ENCODE results near the gene ZMIZ2.

DNA sequence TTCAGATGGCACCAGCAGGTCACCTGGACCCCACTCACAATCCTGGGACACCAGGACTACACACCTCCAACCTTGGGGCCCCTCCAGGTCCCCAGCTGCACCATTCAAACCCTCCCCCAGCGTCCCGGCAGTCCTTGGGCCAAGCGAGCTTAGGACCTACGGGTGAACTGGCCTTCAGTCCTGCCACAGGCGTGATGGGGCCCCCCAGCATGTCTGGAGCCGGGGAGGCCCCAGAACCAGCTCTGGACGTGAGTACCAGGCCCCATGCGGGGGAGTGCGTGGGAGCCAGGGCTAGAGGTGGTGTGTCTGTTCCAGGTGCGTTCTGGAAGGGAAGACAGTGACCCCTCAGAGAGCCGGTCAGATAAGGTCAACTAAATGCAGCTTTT, 17.8 kb downstream of the ZMIZ2 start:
- TF ChIP-seq, protein P1, sequence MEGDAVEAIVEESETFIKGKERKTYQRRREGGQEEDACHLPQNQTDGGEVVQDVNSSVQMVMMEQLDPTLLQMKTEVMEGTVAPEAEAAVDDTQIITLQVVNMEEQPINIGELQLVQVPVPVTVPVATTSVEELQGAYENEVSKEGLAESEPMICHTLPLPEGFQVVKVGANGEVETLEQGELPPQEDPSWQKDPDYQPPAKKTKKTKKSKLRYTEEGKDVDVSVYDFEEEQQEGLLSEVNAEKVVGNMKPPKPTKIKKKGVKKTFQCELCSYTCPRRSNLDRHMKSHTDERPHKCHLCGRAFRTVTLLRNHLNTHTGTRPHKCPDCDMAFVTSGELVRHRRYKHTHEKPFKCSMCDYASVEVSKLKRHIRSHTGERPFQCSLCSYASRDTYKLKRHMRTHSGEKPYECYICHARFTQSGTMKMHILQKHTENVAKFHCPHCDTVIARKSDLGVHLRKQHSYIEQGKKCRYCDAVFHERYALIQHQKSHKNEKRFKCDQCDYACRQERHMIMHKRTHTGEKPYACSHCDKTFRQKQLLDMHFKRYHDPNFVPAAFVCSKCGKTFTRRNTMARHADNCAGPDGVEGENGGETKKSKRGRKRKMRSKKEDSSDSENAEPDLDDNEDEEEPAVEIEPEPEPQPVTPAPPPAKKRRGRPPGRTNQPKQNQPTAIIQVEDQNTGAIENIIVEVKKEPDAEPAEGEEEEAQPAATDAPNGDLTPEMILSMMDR (conservative IDR thresholded peaks at IDR 0.05) = no peak
- no peak for TF ChIP-seq EZH2 (IDR thresholded peaks at IDR 0.05; ENCODE audit: low read depth)
